GM12892 (cell line): ENCODE measurements around the gene EFCC1.

Experiments
- POLR2A ChIP-seq: IDR thresholded peaks from 2 replicates; pipeline ENCODE4 v1.6.1; 2011; ENCODE audit warnings: low read depth, low read length, control low read depth
- TAF1 ChIP-seq: IDR thresholded peaks from 2 replicates; pipeline ENCODE4 v1.6.1; 2011; ENCODE audit warnings: low read depth, mild to moderate bottlenecking, control low read depth, low read length, borderline replicate concordance

- TF ChIP-seq TAF1 (no peak), POLR2A (no peak)
These were observed 55.5 kb downstream of the EFCC1 start for GRCh38 chr3:129056451-129057173.
